Suppressor macrophage treated with lipopolysaccharide for 4 hours (primary cell): Measurements from ENCODE around the gene RUBCNL.
"Not testable (repeated sequence)": the region's sequence is repeated elsewhere in the genome, so short reads cannot be mapped to it uniquely, and the experiment has no call there.

ENCODE experiments used
- DNase-seq: peaks from one replicate; pipeline ENCODE4 v3.0.0-alpha.2; 2020

RUBCNL gene, protein sequence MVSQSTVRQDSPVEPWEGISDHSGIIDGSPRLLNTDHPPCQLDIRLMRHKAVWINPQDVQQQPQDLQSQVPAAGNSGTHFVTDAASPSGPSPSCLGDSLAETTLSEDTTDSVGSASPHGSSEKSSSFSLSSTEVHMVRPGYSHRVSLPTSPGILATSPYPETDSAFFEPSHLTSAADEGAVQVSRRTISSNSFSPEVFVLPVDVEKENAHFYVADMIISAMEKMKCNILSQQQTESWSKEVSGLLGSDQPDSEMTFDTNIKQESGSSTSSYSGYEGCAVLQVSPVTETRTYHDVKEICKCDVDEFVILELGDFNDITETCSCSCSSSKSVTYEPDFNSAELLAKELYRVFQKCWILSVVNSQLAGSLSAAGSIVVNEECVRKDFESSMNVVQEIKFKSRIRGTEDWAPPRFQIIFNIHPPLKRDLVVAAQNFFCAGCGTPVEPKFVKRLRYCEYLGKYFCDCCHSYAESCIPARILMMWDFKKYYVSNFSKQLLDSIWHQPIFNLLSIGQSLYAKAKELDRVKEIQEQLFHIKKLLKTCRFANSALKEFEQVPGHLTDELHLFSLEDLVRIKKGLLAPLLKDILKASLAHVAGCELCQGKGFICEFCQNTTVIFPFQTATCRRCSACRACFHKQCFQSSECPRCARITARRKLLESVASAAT

DNA sequence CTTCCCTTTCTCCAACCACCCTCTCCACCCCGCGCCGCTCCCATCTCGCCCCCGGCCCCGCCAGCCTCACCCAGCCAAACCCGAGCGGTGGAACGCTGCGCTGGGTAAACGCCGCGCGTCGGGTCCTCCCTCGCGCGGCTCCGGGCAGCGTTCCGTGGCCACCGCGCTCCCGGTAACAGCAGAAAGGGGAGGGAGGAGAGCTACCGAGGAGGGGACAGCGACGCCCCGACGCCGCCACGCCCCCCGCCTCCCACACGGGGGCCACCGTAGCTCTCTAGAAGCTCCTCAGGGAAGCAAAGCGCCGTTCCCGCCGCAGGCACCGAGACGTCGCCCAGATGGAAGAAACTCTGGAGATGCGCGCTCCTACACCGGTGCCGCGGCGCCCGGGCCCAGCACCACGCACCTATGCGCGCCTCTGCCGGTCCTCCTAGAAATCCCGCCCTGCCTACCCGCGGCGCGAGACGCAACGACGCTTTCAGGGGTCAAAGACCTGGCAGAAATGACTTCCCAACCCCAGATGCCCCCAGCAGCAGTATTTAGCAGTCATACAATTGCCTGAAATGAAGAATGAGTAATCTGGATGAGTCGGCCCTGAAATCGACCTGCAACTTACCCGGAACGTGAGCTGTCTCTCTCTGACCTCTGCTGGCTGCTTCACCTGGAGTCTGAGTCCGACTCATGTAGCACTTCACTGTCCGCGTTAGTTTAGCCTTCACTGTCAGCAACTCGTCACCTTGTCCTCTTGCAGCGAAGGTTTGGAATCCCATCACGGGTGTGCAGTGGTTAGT, at the start of gene RUBCNL:
Gene RUBCNL (minus strand): TSS at position 189 of the 788 bp plus-strand sequence. CDS start 14,777 bp downstream, outside the sequence.
- DNase-seq, result peak; percentile 61

DNA sequence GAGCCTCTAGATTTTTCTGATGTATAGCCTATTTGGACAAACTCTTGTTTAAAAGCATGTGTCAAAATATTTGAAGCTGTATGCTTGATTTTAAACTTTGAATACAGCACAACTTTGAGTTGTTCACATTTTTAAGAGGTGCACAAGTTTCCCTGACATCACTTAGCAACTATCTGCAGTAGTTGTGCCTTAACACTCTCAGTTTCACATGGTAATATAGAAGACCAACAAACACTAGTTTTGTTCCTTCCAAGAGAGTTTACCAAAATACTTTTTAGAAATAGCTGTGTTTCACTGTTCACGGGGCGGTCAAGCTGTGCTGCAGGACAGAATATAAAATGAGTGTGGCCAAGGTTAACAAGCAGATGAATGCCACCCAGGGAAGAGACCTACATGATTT, 42.5 kb upstream of the RUBCNL start:
- DNase-seq, result not testable (repeated sequence)

DNA sequence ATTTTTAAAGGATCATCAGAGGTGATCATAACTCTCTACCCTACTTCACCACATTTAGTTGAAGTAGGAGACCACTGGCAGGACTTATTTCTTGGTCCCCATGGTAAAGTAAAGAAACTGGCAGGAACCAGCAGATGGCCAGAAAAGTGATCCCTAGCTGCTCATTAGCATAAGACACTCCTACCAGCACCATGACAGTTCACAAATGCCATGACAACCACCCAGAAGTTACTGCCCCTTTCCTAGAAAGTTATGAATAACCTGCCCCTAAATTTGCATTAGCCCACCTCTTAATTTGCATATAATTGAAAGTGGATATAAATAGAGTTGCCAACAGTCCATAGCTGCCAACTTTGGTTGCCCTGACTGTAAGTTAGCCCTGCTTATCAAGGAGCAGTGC, 18.4 kb upstream of the RUBCNL start:
- no peak for DNase-seq

DNA sequence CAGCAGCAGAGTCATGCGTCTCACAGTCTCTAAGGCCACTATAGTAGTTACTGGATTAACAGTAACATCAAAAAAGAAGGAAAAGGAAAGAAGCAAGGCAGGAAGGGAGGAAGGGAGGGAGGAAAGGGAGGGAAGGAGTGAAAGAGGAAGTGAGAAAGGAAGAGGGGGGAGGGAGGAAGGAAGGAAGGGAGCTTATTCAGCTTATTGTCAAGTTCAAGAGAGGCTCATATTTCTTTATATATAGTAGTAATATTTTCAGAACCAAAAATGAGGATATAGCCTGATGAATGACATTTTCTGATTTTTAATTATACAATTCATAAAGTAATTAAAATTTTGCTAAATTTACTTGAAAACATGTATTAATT, 17.7 kb upstream of the RUBCNL start:
- DNase-seq, result no peak

DNA sequence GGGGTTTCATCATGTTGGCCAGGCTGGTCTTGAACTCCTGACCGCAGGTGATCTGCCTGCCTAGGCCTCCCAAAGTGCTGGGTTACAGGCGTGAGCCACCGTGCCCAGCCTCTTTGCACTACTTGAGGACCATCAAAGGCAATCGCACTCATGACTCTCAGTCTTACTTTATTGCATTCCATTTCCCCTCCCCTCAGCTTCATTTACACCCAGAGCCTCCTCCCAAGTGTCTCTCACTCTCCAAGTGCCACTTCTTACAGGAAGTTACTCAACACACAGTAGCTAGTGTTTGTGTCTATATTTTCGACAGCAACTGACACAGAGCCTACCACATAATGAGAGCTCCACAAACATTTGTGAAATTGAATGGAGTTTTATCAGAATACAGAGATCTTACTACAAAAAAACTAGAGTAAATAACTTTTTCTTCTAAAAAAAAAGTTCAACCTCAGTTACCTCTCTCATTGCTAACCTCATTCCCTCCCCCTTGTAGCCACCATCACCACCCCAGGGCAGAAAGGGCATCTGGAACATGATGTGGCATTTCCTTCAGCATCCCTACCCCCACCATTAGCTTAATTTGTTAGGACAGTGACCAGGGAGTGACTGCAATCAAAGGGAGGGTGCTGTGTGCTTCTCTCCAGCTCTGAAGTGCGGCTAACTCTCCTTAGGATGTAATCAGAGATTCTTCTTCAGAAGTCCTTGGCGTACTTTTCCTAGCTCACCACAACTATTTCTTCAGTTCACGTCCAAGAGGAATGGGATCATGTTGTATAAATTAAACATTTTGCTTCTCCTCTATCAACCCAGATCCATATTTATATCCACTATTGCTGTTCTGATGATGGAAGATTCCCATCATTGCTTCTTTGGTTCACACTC, 17.0 kb upstream of the RUBCNL start:
- peak; percentile 81 for DNase-seq

DNA sequence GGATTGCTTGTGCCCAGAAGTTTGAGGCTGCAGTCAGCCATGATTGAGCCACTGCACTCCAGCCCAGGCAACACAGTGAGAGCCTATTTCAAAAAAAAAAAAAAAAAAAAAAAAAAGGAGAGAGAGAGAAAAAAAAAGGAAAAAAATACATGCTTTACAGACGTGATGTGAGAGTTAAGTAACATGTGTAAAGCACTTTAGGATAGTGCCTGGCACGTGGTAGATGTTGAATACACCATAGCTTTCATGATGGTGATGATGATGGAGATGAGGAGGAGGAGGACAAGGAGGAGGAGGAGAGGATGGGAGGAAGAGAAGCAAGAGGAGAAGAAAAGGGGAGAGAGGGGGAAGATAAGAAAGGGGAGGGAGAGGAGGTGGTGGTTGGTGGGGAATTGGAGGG, 15.1 kb upstream of the RUBCNL start:
- no peak for DNase-seq

DNA sequence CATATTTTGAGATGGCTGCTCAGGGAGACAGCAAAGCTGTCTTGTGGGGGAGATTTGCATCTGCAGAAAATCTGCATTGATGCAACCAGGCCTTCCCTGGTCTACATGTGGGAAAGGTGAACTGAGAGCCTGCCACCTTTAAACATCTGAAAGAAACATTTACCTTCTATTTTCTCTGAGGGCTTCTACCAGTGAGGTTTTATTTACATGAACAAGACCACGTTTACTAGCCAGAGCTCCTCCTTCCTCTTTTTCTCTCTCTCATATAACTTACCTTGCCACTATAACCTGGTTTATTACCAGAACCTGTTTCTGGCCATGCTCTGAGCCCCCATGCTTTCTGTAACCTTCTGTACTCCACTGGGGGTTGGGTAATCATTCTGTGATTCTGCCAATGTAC, 14.4 kb upstream of the RUBCNL start:
- DNase-seq, result no peak

DNA sequence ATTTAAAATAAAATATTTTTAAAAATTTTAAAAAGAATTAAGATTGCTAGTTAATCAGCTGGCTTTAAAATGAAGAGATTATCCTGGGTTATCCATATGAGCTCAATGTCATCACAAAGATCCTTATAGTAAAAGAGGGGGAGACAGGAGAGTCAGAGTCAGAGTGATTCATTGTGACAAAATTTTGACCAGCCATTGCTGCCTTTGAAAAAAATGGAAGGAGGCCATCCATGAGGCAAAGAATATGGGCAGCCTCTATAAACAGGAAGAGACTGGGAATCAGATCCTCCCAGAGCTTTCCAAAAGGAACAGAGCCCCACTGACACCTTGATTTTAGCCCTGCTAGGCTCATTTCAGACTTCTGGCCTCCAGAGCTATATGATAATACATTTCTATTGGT, 9.3 kb upstream of the RUBCNL start:
- no peak for DNase-seq

DNA sequence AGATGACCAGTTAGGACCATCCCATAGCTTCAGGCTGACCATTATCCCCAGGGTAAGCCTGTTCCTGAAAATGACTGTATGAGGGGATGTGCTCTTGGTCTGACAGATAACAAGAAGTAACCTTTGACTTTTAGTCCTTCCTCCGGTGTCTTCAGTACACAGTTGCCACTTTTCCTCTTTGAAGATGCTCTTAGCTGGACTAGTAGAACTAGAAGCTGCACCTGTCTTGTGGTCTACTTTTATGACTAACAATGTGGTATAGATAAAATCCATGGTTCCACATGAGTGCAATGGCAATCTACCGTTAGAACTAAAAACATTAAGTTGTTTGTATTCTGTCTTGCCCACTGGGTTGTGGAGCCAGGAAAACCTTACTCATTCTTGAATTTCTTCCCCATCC, 5.9 kb upstream of the RUBCNL start:
- no peak for DNase-seq

DNA sequence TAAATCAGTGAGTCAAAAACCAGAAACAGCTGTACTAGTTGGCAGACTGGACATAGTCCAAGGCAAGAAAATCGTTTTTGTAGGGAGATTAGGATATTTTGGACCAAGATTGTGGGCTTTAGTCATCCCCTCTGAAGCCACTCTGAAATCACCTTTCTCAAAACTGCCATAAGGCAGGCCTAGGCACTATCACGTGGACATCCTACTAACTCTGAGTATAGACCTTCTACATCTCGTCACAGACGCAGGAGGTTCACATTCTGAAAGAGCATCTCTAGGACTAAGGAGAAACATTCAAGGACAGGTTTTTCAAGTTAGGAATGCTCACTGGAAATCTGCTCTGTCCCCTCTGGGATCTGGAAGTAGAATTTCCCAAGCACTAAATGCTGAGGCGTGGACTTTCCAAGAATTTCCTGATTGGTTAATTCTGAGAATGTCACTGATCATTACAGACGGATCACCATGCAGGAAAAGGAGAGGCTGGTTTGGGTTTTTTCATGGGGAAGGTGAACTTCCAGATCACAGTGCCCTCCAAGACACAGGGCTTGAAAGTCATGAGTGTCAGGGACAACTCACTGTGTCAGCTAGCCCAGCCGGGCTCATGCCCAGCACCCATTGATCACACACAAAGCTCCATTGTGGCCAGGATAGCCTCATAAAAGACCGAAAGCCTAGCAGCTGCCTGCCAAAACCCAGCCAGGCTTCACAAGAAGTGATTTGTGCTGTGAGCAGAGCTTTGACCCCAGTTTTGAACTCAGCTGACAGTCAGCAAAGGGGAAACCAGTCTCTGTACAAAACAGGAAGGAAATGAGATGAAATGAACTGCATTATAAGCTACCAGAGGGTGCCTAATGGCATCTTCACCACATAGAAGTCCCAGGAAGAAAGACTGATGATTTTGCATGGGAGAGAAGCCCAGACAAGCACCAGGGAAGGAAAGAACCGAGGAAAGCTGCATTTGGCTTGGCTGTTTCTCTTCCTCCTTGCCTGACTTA, 2.7 kb upstream of the RUBCNL start:
- peak; percentile 77 for DNase-seq

DNA sequence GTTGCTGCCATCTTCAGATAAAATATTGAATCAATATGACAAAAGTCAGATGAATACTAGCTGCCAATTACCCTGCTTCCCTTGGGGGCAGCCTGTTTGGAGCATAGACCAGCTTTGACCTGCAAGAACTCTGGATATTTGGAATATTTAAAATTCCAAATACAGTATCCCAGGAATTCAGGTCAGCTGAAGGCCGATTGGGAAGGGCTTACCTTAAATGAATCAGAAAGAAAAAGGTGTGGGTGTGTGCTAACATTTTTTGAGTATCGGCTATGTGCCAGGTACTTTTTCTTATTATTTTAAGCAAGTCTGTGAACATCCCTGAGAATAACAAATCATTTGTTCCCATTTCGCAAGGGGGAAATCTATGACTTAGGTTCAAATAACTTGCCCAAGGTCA, 1.8 kb upstream of the RUBCNL start:
- DNase-seq, result no peak

DNA sequence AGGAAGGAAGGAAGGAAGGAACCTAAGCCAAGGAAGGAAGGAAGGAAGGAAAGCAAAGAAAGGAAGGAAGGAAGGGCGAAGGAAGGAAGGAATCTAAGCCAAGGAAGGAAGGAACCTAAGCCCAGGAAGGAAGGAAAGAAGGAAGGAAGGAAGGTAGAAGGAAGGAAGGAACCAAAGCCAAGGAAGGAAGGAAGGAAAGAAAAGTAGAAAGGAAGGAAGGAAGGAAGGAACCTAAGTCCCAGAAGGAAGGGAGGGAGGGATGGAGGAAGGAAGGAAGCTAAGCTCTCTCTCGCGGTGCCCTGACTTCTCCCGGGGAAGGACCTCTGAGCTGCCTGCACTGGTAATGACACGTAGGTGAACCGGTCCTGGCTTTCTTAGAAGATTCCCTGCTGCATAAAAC, 1.3 kb upstream of the RUBCNL start:
- no peak for DNase-seq

DNA sequence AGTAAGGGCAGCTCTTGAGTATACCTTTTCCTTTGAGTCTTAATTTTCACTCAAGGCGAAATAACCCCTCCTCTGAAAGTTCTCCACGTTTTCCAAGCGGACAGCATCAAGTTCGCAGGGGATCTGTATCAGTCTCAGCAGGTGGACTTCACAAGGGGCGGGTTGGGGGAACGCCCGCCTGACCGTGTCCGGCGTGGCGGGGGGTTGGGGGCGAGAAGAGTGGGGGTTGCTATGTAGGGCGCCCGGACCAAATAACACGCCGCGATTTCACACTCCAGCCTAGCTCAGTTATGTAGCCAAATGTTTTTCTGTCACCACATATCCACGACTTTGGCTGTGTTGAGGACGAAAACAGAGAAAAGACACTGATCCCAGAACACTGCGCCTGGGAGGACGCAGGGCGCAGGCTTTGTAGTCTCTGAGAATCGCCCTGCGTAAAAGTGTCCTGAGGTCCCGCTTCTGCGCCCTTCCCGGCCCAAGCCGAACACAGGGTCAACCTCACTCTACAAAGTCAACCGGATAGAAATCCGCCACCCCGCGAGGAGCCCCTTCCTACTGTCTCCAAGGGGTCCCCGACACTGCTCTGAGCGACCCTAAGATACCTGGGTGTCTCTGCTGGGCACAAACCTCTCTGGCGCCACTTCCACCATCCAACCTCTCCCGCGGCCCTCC, 524 bp downstream of the RUBCNL start:
- no peak for DNase-seq

DNA sequence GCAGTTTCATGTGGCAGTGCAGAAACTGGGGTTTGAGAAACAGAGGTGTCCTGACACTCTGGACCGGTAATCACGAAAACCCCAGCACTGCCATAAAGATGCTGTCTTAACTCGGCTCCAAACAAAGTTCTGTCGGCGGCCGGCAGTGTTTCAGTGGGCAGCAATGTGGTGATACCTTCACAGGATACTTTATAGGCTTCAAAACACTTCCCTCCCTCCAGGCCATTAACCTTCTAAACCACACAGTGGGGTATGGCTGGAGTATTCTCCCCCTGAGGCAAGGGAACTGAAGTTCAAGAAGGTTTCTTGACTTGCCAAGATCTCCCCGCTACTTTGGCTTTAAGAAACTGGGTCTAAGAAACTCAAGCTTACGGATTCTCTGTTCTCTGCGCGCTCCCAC, 1.1 kb downstream of the RUBCNL start:
- DNase-seq, result no peak

DNA sequence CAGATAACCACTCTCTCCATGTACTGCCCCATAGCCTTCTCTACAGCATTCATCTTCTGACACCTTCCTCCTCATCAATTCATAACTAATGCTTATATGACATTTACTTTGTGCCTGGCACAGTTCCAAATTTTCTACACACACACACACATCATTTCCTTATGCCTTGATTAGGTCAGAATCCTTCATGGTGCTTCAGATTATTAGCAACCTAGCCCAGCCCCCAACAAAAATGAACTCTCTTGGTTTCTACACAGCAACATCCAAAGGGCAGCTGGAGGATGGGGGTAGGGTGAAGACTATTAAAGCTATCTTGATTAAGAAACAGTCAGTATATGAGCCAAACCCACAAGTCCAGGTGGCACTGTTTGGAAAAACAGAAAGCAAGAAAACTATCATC, 3.7 kb downstream of the RUBCNL start:
- DNase-seq, result peak; percentile 44

DNA sequence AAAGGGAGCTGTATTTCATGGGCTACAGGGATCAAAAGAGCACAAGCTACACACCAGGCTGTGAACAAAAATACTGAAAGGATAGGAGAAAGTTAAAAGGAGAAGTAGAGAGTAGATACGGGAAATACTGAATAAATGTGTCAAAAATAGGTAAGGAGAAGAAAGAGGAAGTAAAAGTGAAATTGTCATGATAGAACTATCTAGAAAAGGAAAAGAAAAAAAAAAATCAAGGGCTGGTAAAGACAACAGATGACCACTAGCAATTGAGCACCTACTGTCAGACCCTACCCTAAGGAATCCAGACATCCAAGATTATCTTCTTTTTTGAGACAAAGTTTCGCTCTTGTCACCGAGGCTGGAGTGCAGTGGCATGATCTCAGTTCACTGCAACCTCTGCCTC, 4.8 kb downstream of the RUBCNL start:
- peak; percentile 45 for DNase-seq

DNA sequence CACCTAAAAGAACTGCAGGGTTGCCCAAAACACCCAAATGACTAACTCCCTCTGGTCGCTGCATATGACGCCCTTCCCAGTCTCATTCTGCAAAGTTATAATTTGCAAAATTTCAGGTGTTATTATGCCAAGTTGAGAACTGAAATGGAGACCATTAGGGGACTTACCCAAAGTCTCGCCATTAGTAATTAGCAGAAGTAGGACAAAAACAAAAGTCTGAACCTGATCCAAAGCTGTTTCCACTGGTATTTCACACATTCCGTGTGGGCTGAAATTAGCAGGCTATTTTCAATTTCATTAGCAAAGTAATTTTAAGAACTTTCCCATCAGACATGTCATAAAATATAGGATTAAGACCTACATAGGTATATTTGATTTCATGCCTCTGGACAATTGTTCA, 6.8 kb downstream of the RUBCNL start:
- no peak for DNase-seq

DNA sequence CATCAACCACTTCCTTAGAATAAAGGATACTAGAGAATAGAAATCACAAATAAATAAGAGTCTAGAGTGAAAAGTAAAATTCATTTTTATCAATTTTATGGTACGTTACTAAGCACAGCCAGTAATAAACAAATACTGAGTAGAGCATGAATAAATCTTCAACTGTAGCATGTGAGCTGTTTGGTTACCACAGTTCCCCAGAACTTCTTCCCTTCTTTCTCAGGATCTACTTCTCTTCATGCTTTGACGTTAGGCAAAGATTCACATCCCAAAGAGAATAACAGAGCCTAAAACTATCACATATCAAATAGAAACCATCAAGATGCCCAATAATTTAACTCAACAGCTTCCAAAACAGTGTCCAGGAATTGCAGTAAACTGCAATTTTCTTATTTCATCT, 7.4 kb downstream of the RUBCNL start:
- DNase-seq, result no peak

DNA sequence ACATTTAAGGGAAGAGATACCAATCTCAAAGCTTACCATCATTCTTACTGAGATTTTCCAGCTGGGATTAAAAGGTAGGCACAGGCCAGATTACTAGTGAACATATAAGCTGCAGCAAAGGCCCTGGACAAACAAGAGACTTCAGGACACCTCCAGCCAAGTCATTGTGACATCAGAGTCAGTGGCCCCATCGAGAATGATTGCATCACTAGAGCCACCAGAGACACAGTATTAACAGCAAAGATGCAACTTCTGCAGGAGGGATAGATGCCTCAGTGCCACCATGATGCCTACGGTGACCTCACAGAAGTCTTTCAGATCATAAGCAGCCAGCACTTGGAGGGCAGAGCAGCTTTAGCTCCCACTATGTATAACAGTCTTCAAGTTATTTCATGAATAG, 8.6 kb downstream of the RUBCNL start:
- peak; percentile 77 for DNase-seq

DNA sequence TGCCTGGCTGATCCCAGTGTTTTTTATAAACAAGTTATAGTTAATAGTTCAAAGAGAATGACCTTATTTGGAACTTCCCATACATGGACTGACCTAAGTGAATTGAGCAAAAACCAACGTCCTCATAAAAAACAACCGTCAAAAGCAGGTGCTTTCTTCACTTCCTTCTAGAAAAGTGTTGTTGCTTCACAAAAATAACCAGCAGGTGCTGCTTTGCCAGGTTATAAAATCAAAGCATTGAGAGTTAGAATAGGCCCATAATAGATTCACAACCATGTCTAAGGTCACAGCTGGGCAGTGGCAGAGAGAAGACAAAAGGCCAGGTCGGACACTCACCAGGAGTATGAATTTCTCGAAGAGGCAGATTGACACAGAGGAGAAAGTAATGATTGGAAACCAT, 9.5 kb downstream of the RUBCNL start:
- no peak for DNase-seq

DNA sequence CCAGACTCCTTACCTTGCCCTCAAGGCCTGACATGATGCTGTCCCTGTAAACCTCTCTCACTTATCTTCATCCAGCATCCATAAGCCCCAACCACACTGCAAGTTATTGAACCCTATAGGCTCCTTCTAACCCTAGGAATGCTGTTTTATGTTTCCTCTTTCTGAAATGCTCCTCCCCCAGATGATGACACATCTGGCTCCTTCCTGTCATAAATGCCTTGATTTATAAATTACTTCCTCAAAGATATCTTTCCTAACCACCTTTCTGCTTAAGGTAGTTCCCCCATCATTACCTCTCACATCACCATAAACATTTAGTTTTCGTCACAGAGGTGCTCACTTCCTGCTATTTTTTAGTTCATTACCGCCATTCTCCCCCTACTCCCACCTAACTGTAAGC, 12.3 kb downstream of the RUBCNL start:
- DNase-seq, result peak; percentile 56
